Neural cell (in vitro differentiated cells): ENCODE results near the gene CBFA2T2. TPM values are rescaled to one million over a fixed set of nuclear protein-coding genes. Genes with fewer than 3 reads are reported as not detected.

Source experiments
- H2AFZ ChIP-seq: fragments of 200-600, 300-800 bp; sonication (generic), shearing (Covaris generic); 2 replicates; pipeline ENCODE4 v1.6.0; 2014; ENCODE audit warnings: low read depth, mild to moderate bottlenecking, antibody characterized with exemption, low read length, moderate library complexity
- H3F3A ChIP-seq: fragments of 200-600 bp; shearing (Covaris generic); 2 replicates; pipeline ENCODE4 v1.6.1; 2016; ENCODE audit warnings: mild to moderate bottlenecking, moderate library complexity, mixed read lengths, antibody characterized with exemption, low read length; ENCODE audit not compliant: insufficient read depth, poor library complexity, severe bottlenecking
- H3K27ac ChIP-seq: fragments of 200-600, 300-800 bp; sonication (generic), shearing (Covaris generic); 2 replicates; pipeline ENCODE4 v1.5.1; 2014; ENCODE audit warnings: mild to moderate bottlenecking, low read length, moderate library complexity
- H3K27me3 ChIP-seq: fragments of 300-800, 200-600 bp; sonication (generic), shearing (Covaris generic); 2 replicates; pipeline ENCODE4 v1.6.0; 2014; ENCODE audit warnings: mild to moderate bottlenecking, low read depth, low read length, moderate library complexity; ENCODE audit not compliant: insufficient read depth
- H3K36me3 ChIP-seq: fragments of 300-800, 200-600 bp; sonication (generic), shearing (Covaris generic); 2 replicates; pipeline ENCODE4 v1.5.1; 2014; ENCODE audit warnings: mild to moderate bottlenecking, antibody characterized with exemption, low read length, moderate library complexity; ENCODE audit not compliant: insufficient read depth
- H3K4me2 ChIP-seq: fragments of 300-800, 200-600 bp; sonication (generic), shearing (Covaris generic); 2 replicates; pipeline ENCODE4 v1.6.0; 2014; ENCODE audit warnings: mild to moderate bottlenecking, low read length
- H3K4me3 ChIP-seq: fragments of 300-800, 200-600 bp; sonication (generic), shearing (Covaris generic); 2 replicates; pipeline ENCODE4 v1.5.1; 2014; ENCODE audit warnings: mild to moderate bottlenecking, low read length, moderate library complexity
- H3K79me2 ChIP-seq: fragments of 200-600 bp; shearing (Covaris generic); replicated peaks from 2 replicates; pipeline ENCODE4 v1.6.0; 2014; ENCODE audit warnings: mild to moderate bottlenecking, low read length, moderate library complexity; ENCODE audit not compliant: insufficient read depth
- H3K9ac ChIP-seq: fragments of 300-800, 200-600 bp; sonication (generic), shearing (Covaris generic); 2 replicates; pipeline ENCODE4 v1.6.1; 2016; ENCODE audit warnings: mild to moderate bottlenecking, low read length, mixed read lengths
- H3K9me2 ChIP-seq: fragments of 200-600 bp; shearing (Covaris generic); 2 replicates; pipeline ENCODE4 v1.6.1; 2016; ENCODE audit warnings: mild to moderate bottlenecking, low read length, mixed read lengths; ENCODE audit not compliant: insufficient read depth
- H3K9me3 ChIP-seq: fragments of 200-600, 300-800 bp; sonication (generic), shearing (Covaris generic); 2 replicates; pipeline ENCODE4 v1.6.1; 2016; ENCODE audit warnings: mild to moderate bottlenecking, mixed run types, low read length, moderate library complexity, mixed read lengths
- H4K20me1 ChIP-seq: fragments of 200-600 bp; shearing (Covaris generic); 2 replicates; pipeline ENCODE4 v1.6.1; 2016; ENCODE audit warnings: mild to moderate bottlenecking, mixed run types; ENCODE audit not compliant: insufficient read depth
- CTCF ChIP-seq: fragments of 450-650 bp; IDR thresholded peaks from 2 replicates; pipeline ENCODE4 v1.5.1; 2014; ENCODE audit warnings: antibody characterized with exemption, mild to moderate bottlenecking, moderate library complexity; ENCODE audit not compliant: poor library complexity, severe bottlenecking
- EP300 ChIP-seq: fragments of 450-650 bp; conservative IDR thresholded peaks from 2 replicates; pipeline ENCODE4 v1.6.1; 2014; ENCODE audit warnings: antibody characterized with exemption, mild to moderate bottlenecking, moderate library complexity; ENCODE audit not compliant: poor library complexity, severe bottlenecking
- EZH2 ChIP-seq: fragments of 200-600, 300-800 bp; shearing (Covaris generic), sonication (generic); IDR thresholded peaks from 2 replicates; pipeline ENCODE4 v1.6.1; 2014; ENCODE audit warnings: antibody characterized with exemption, low read length, borderline replicate concordance, mild to moderate bottlenecking; ENCODE audit not compliant: insufficient read depth, poor library complexity, severe bottlenecking
- MXI1 ChIP-seq: fragments of 450-650 bp; conservative IDR thresholded peaks from 2 replicates; pipeline ENCODE4 v1.6.1; 2014; ENCODE audit warnings: antibody characterized with exemption, mild to moderate bottlenecking; ENCODE audit not compliant: poor library complexity, severe bottlenecking
- POLR2AphosphoS5 ChIP-seq: IDR thresholded peaks from 2 replicates; pipeline ENCODE4 v1.6.1; 2012
- RAD21 ChIP-seq: fragments of 450-650 bp; conservative IDR thresholded peaks from 2 replicates; pipeline ENCODE4 v1.6.1; 2014; ENCODE audit warnings: antibody characterized with exemption, mild to moderate bottlenecking, moderate library complexity
- REST ChIP-seq: IDR thresholded peaks from 2 replicates; pipeline ENCODE4 v1.6.1; 2012; ENCODE audit warnings: borderline replicate concordance
- SMC3 ChIP-seq: fragments of 450-650 bp; conservative IDR thresholded peaks from 2 replicates; pipeline ENCODE4 v1.6.1; 2014; ENCODE audit warnings: antibody characterized with exemption, mild to moderate bottlenecking, moderate library complexity; ENCODE audit not compliant: poor library complexity
- TAF1 ChIP-seq: IDR thresholded peaks from 2 replicates; pipeline ENCODE4 v1.6.1; 2012; ENCODE audit warnings: low read depth
- polyA plus RNA-seq: library from polyadenylated mRNA; depleted of rRNA; stranded (reverse); fragments of >200 nt; gene quantifications from 2 replicates; pipeline ENCODE4 v1.2.3, GENCODE V29; 2014

CBFA2T2 gene
- polyA plus RNA-seq, 1 donor from 2014 or later = 15.9 TPM

DNA sequence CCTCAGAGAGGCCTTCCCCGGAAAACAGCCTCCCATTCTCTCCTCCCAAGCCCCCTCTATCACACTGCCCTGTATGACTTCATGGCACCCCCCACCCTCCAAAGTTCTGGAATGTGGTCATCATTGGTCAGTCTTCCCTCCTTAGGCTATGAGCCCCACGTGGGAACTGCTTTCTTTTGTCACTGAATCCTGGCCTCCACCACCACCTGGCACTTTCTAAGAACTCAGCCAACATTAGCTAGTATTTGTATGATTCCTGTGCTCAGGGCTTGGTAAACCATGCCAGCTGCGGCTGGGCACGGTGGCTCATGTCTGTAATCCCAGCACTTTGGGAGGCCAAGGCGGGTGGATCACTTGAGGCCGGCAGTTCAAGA, 204.7 kb downstream of the CBFA2T2 start:
- Histone ChIP-seq H3K9ac (no peak overlapping the region), H2AFZ (no peak overlapping the region), H3K9me2 (no peaks in the 10 kb centered on the region), H3K79me2 (no peaks in the 10 kb centered on the region), H3K4me2 (no peak overlapping the region), H3K4me3 (no peak overlapping the region), H4K20me1 (no peaks in the 10 kb centered on the region), H3K9me3 (no peaks in the 10 kb centered on the region), H3F3A (no peaks in the 10 kb centered on the region), H3K36me3 (no peaks in the 10 kb centered on the region), H3K27me3 (no peaks in the 10 kb centered on the region), H3K27ac (no peak overlapping the region)
- TF ChIP-seq MXI1 (no peak), CTCF (no peak), RAD21 (no peak), REST (no peak), TAF1 (no peak), EP300 (no peak), EZH2 (no peak), POLR2AphosphoS5 (no peak), SMC3 (no peak)

DNA sequence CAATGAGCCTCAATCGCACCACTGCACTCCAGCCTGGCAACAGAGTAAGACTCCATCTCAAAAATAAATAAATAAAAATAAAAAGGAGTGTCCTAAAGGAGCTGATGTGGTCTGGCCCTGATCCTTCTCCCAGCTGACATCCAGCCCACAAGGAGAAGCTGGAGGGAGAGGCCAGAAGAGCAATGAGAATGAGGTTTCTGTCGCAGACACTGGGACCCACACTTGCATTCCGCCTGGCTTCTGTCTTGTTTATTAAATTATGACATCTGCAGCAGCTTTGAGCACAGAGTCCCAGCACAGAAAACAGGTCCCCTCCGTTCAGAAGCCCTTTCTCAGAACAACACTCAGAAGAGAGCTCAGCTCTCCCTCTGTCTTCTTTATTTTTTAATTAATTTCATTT, 206.6 kb downstream of the CBFA2T2 start:
- no peak overlapping the region for H3K9ac ChIP-seq
- no peaks in the 10 kb centered on the region for H3K79me2 ChIP-seq
- no peaks in the 10 kb centered on the region for H4K20me1 ChIP-seq
- no peaks in the 10 kb centered on the region for H3F3A ChIP-seq
- no peaks in the 10 kb centered on the region for H3K36me3 ChIP-seq
- no peaks in the 10 kb centered on the region for H3K9me3 ChIP-seq
- TF ChIP-seq SMC3 = no peak
- no peak for TF ChIP-seq EZH2
- TF ChIP-seq CTCF = no peak
- TF ChIP-seq MXI1 = no peak
- no peak for TF ChIP-seq EP300
- no peak for TF ChIP-seq RAD21
- no peak for TF ChIP-seq POLR2AphosphoS5
- no peak overlapping the region for H3K4me2 ChIP-seq
- H3K4me3 ChIP-seq = no peak overlapping the region
- H2AFZ ChIP-seq = no peak overlapping the region
- no peak overlapping the region for H3K27ac ChIP-seq
- H3K27me3 ChIP-seq = no peaks in the 10 kb centered on the region
- H3K9me2 ChIP-seq = no peaks in the 10 kb centered on the region
